ENCODE data around the gene ZFP57.
"Not testable (repeated sequence)": the region's sequence is repeated elsewhere in the genome, so short reads cannot be mapped to it uniquely, and the experiment has no call there.

ZFP57 gene

GRCh38 chr6:29678114-29678513, 2.8 kb downstream of the ZFP57 start:
- TF ChIP-seq CTCF (conservative IDR thresholded peaks at IDR 0.05; ENCODE audit: control insufficient read depth, insufficient read depth, low read depth, low read length): no peak
- DNase-seq (ENCODE audit: low read depth): no peak
- no peak overlapping the region for H3K4me3 ChIP-seq (ENCODE audit: control insufficient read depth, low read depth, low read length)

- no peak for TF ChIP-seq CTCF (conservative IDR thresholded peaks at IDR 0.05; ENCODE audit: control insufficient read depth, insufficient read depth, low read depth, low read length)
- DNase-seq (ENCODE audit: low read depth): no peak
- no peak overlapping the region for H3K4me3 ChIP-seq (ENCODE audit: control insufficient read depth, low read depth, low read length)
Observed at GRCh38 chr6:29676981-29677601, 3.9 kb downstream of the ZFP57 start.

GRCh38 chr6:29675561-29675960, 5.4 kb downstream of the ZFP57 start:
- no peak for TF ChIP-seq CTCF (conservative IDR thresholded peaks at IDR 0.05; ENCODE audit: control insufficient read depth, insufficient read depth, low read depth, low read length)
- H3K4me3 ChIP-seq (ENCODE audit: control insufficient read depth, low read depth, low read length): no peak overlapping the region
- DNase-seq (ENCODE audit: low read depth): no peak

- no peak overlapping the region for H3K4me3 ChIP-seq (ENCODE audit: control insufficient read depth, low read depth, low read length)
- no peak for TF ChIP-seq CTCF (conservative IDR thresholded peaks at IDR 0.05; ENCODE audit: control insufficient read depth, insufficient read depth, low read depth, low read length)
- no peak for DNase-seq (ENCODE audit: low read depth)
Observed at GRCh38 chr6:29674008-29674407, 6.9 kb downstream of the ZFP57 start.

GRCh38 chr6:29673161-29673560, 7.8 kb downstream of the ZFP57 start:
- no peak for TF ChIP-seq CTCF (conservative IDR thresholded peaks at IDR 0.05; ENCODE audit: control insufficient read depth, insufficient read depth, low read depth, low read length)
- H3K4me3 ChIP-seq (ENCODE audit: control insufficient read depth, low read depth, low read length): no peak overlapping the region
- DNase-seq (ENCODE audit: low read depth): no peak

- DNase-seq (ENCODE audit: low read depth); H3K4me3 ChIP-seq (ENCODE audit: control insufficient read depth, low read depth, low read length): not testable (repeated sequence)
Observed at GRCh38 chr6:29672116-29672515, 8.8 kb downstream of the ZFP57 start.

- H3K4me3 ChIP-seq (ENCODE audit: control insufficient read depth, low read depth, low read length): no peak overlapping the region
- TF ChIP-seq CTCF (conservative IDR thresholded peaks at IDR 0.05; ENCODE audit: control insufficient read depth, insufficient read depth, low read depth, low read length): no peak
- DNase-seq (ENCODE audit: low read depth): no peak
Observed at GRCh38 chr6:29671026-29671425, 9.9 kb downstream of the ZFP57 start.

Measured in fibroblast of mammary gland (primary cell).